Left renal pelvis (tissue), 4 donors: Measurements from ENCODE around the gene PRELID3B. TPM values are rescaled to one million over a fixed set of nuclear protein-coding genes. Genes with fewer than 3 reads are reported as not detected.
A peak's percentile ranks its signal among the peaks of the same experiment; 100 is the strongest.

Experiments
- DNase-seq, 4 donors: peaks; one replicate each; pipeline ENCODE4 v3.0.0-alpha.2; 2013; ENCODE audit warnings: low read depth in 4 of 4, low spot score in 3 of 4
- polyA plus RNA-seq, 4 donors: library from polyadenylated mRNA; unstranded; fragments of 120-200 nt; gene quantifications; one replicate each; pipeline ENCODE4 v1.2.1, GENCODE V29; 2013; ENCODE audit not compliant: insufficient read length in 4 of 4

PRELID3B gene
- polyA plus RNA-seq, 4 donors = 43.3 to 90.2 (median 72.9) TPM

DNA sequence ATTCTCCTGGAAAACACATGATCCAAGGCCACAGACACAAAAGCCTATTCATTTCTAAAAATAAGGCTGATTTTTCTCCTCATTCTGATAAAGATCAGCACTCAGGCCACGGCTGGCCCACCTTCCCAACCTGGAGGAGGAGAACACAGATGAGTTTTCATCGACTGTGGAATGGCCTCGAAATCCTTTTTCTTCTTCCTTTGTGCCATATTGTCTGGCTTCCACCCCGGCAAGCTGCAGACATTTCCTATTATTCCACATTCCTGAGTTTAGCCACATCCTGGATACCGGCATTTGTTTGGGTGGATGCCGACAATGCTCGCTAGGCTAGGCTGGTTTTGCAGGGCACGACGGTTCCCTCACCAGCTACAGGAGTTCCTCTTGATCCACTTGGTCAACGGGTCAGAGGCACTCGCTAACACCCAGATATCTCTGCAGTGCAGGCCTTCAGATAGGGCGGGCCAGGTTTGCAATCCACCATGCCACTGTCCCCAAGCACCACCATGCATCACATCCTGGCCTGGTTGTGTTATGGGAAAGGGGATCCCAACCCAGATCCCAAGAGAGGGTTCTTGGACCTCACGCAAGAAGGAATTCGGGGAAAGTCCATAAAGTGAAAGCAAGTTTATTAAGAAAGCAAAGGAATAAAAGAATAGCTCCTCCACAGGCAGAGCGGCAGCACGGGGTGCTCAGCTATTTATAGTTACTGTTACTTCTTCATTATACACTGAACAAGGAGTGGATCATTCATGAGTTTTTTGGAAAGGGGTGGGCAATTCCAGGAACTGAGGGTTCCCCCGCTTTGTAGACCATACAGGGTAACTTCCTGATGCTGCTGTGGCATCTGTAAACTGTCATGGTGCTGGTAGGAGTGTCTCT lies 31.4 kb downstream of the PRELID3B start:
- no peak for DNase-seq

DNA sequence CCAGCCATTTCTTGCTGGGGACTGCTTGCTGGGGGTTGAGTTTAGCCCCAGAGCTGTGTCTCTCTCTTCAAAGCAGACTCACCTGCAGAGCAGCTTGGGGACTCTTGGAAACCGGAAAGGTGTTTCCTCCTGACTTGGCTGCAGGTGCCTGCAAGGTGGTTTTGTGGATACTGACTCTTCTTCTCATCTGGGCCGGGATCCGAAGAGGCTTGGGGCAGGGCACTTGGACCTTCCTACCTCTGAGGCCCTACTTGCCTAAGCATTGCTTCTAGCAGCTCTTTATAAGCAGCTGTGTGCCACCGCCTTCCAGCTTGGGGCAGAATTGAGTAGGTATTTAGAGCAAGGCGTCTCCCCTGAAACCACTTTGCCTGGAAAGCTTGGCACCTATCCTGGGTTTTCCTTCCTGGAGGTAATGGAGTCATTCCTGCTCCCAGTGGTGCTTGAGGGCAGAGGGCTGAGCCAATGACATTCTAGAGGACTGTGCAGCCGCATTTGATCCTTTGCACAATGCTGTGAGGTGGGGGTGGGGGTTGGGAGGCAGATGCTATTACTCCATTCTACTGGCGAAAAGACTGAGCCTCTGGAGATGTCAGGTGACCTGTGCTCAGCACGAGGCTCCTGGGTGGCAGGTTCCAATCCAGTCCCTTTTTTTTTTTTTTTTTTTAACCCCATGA lies 32.1 kb downstream of the PRELID3B start:
- no peak for DNase-seq

- no peak for DNase-seq
Observed at GRCh38 chr20:59008715-59009336, 33.8 kb downstream of the PRELID3B start.

GRCh38 chr20:59007665-59008511 lies 34.7 kb downstream of the PRELID3B start:
- no peak for DNase-seq

DNA sequence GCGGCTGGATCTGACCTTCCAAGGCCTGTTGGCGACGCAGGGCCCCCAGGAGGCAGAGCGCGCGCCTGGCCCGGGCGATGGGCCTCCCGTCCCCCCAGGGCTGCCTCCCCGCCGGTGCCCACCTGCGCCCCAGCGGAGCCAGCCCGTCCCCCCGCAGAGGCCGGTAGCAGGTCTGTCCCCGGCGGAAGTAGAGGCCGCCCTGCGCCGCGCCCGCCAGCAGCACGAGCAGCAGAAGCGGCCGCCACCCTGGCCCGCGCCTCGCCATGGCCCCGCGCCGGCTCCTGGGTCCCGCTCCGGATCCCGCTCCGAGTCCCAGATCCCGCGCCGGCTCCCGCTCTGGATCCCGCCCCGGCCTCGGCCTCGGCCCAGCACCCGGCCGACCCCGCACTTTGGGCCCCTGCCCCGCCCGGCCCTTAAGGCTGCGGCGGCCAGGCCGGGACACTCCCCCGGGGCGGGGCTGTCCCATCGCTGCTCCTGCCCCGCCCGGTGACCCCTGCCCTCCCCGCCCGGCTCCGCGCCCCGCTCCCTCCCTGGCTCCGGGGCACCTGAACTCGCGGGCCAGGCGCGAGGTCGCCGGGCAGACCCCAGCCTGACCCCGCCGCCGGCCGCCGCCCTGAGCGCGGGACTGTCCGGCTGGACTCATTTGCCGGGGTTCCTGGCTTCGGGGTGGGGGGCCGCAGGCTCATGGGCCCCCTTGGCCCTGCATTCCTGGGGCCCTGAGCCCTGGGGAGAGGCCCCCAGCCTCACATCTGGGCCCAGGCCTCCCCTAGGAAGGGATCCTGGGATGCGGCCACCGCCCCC lies 35.5 kb downstream of the PRELID3B start, which contains the start of gene CTSZ:
Gene CTSZ (minus strand): TSS at position 391 of the 801 bp plus-strand sequence. CDS start 126 bp downstream, at position 265.
- peak in 1 of 4 donors; percentile 20 for DNase-seq

DNA sequence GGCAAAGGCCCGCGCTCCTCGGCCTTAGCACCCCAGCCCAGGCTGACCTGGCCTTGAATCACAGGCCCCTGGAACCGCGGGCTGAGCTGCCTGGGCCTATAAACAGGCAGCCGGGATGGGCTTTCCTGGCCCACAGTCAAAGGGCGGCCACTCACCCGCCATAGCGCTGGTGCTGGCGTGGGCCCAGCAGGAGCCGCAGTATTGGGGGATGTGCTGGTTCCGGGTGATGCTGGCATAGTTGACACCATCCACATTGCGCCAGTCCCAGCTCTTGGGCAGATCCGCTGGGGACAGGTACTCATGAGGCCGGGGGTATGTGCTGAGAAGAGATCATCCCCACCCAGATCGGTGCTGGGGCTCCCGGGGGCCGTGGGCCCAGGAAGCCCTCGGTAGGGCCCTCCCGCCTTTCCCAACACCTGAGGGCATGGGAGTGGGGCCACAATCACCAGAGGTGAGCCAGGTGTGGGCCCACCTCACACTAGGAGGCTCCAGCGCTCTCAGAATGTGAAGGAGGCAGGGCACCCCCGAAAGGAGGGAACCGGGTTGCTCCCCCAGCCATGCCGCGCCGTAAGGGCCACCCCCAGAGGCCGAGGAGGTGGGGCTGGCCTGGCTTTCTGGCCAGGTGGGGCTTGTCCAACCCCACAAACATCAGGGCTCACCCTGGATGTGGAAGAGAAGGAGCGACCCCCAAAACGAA lies 36.3 kb downstream of the PRELID3B start:
- no peak for DNase-seq

DNA sequence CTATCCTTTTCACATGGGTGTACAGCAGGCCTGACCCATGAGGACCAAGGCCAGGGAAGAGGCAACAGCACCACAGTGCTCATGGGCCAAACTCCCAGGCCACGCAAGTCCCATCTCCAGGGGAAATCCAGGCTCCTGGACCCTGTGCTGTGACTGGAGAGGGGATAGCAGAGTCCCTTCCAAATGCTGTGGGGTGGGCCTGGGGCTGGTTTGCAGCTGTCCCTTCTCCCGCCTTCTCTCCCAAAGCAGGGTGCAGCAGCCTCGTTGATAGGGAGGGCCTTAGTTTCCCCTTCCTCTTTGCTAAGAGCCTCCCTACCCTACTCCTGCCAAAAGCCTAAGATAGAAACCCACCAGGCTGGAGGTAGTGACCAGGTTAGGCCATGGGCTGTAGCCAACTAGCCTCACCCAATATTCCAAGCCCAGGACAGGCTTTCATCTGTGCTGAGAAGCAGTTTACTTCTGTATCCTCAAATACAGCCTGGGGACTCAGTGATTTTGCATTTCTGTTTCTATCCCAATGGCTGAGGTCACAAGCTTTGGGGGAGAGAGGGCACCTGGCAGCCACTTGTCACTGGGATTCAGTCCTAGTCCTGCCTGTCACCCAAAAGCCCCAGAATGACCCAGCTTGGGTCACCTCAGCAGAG lies 36.9 kb downstream of the PRELID3B start:
- DNase-seq = no peak

DNA sequence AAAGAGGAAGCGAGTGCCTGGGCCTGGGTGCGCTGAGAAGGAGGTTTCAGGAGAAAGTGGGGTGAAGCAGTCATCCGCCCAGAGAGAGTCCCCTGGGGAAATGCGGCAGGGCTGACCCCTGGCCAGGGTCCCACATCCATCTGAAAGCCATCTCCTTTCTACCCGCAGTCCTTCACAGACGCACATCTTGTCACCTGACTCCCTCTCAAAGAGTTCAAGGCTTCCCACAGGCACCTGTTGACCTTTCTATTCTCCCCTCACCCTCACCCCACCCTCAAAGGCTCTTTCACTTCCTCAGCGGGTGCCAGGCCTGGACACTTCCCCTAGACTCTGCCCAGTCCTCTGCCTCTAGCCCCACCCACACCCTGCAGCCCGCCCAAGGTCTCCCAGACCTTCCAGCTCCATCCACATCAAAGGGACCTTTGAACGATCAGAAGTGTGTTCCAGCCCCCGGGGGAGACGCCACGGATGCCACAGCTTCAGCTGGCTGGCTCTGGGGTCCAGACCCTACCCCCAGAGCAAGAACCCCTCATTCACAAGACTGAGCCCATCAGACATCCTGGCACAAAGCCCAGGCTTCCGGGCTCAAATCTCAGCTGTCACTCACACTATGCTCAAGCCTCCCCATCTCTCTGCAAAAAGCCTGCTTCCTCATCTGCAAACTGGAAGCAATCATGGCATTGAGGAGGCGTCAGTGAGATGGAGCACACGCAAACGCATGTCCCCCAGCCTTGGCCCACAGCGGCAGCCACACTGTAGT lies 37.6 kb downstream of the PRELID3B start:
- no peak for DNase-seq

GRCh38 chr20:59004493-59004762 lies 38.2 kb downstream of the PRELID3B start:
- DNase-seq = no peak

DNA sequence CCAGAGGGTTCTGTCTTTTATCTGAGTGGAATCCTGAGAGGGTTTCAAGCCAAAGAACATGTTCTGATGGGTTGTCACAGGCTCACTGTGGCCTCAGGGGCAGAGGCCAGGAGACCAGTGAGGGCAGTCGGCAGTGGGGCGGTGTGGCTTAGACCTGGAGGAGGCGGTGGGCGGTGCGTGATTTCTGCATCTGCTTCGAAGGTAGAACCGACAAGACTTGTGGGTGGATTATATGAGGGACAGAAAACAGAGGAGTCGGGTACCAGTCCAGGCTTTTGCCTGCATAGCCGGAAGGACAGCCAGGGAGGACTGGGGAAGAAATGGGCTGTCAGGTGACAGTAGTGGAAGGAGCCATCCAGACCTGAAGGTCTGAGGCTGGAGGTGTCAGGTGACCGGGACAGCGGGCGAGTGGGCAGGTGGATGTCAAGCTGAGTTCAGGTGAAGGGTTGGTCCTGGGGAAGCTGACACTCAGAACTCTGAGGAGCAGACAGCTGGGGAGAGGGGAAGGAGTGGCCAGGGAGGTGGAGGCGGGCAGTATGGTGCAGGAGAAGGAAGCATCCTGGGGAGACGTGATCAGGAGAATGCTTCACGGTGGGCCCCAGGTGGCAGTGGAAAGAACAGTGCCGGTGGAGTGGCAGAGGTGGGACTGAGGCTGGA lies 38.6 kb downstream of the PRELID3B start:
- no peak for DNase-seq

DNA sequence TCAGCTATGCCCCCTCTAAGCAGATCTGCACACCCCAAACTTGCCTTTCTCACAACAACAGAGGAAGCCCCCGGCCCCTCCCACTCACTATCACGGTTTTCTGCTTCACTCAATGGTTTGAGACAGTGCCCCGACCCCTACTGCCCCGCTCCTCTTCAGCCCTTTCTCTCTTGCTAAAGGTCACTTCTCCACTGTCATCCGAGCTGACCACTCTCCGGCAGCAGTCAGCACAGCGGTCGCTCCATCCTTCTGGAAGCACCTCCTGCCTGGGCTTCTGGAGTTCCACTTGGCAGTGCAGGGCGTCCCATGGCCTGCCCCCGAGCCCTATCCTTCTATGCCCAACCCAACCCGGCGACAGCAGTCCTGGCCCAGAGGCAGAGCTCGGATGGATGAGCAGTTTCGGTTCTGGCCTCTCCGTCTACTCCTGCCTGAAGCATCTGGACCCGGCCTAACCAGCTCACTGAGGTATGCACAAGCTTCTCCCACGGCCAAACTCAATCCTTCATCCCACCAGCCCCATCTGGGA lies 39.6 kb downstream of the PRELID3B start:
- no peak for DNase-seq

- DNase-seq = no peak
Observed at GRCh38 chr20:59002388-59002787, 40.2 kb downstream of the PRELID3B start.

- DNase-seq = no peak
Observed at GRCh38 chr20:59001449-59002171, 41.0 kb downstream of the PRELID3B start.

DNA sequence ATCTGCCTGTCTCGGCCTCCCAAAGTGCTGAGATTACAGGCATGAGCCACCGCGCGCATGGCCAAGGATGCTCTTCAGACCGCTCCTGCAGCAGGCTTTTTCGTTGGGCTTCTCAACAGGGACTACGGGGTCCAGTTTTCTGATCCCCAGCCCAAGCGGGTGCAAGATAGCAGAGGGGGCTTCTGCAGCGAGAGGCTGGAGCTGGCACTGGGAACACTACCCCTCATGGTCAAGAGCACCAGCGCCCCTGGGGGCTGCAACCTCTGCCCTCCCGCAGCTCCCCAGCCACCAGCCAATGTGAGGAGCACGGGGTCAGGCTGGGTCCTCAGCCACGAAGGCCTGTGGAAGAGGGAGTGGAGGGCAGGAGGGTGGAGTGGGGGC lies 41.5 kb downstream of the PRELID3B start:
- no peak for DNase-seq

DNA sequence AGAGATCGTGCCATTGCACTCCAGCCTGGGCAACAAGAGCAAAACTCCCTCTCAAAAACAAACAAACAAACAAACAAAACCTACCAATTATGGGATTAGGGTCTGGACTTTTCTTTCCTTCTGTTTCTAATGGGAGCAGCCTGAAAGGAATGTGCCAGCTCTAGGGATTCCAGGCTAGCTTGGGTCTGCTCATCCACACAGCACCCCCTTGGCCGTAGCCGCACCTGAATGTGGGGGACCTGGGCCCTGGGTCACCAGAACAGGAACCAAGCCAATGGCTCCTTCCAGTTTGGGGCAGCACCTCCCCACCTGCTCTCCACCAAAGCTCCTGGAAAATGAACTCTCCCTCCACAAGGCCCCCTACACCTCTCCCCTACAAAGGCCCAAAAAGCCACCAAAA lies 42.3 kb downstream of the PRELID3B start:
- no peak for DNase-seq

GRCh38 chr20:58998656-58999055 lies 43.9 kb downstream of the PRELID3B start:
- DNase-seq = no peak
